Stimulated activated CD8-positive, alpha-beta memory T cell treated with anti-CD3 and anti-CD28 coated beads, Interleukin-4, amount 100 ng/mL, for 48 hours (primary cell): ENCODE results near the gene GLIS1.
A peak's percentile ranks its signal among the peaks of the same experiment; 100 is the strongest.

Experiments
- DNase-seq: peaks from one replicate; pipeline ENCODE4 v3.0.0-alpha.2; 2020

GLIS1 gene

DNA sequence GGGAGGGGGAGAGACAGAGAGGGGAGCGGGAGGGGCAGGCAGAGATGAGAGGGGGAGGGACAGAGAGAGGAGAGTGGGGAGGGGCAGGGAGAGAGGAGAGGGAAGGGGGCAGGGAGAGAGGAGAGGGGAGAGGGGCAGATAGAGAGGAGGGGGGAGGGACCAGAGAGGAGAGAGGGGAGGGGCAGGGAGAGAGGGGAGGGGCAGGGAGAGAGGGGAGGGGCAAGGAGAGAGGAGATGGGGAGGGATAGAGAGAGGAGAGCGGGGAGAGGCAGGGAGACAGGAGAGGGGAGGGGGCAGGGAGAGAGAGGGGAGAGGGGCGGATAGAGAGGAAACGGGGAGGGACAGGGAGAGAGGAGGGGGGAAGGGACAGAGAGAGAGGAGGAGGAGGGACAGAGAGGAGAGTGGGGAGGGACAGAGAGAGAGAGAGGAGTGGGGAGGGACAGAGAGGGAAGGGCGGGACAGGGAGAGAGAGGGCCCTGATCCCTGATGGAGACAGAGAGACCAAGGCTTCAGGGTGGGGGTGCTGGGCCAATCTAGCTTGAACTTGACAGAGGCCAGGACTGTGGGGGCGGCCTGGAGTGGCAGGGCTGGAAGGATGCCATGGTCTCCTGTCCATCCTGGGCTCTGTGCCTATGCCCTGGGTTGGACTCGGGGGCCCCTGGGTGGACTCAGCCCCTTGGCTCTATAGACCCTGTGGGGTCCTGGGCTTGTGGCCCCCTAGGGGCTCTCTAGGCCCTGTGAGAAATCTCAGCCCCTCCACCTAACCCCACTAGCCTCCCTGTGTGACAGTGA, 236.1 kb downstream of the GLIS1 start:
- DNase-seq = no peak

DNA sequence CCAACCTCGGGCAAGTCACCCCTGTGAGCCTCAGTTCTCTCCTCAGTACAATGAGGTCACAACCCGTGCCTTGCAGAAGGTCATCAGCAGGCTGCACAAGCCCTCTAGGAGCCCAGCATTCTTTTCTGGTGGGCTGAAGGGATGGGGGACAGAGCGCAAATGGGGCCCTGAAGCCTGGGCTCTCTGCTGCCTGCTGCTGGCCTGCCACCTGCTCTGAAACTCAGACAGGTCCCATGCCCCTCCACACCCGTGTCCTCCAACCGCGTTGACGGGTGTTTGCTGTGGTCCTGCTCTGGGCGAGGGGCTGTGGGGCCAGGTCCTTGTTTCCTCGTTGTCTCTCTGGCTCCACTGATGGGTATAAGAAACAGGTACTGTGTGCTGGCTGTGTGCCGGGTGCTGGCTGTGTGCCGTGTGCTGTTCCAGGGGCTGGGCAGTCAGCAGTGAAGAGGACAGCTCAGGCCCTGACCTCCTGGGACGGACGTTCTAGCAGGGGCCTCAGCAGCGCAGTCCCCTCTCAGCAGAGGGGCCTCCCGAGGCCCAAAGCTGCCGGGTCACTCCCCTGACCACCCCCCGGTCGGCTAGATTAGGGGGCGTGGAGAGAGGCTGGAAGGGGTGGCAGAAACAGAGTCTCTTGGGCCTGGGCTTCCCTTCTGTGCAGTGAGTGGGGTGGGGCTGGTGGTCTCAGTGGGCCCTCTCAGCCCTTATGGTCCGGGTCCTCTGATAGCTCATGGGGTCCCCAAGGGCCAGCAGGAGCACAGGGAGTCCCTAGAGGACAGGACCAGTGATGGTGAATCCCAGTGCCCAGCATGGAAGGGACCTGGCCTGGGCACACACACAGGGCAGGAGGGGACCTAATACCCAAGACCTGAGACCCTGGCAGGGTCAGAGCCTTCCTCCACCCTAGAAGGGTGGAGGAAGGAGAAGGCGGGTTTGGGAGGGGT, 237.6 kb downstream of the GLIS1 start:
- DNase-seq = no peak

DNA sequence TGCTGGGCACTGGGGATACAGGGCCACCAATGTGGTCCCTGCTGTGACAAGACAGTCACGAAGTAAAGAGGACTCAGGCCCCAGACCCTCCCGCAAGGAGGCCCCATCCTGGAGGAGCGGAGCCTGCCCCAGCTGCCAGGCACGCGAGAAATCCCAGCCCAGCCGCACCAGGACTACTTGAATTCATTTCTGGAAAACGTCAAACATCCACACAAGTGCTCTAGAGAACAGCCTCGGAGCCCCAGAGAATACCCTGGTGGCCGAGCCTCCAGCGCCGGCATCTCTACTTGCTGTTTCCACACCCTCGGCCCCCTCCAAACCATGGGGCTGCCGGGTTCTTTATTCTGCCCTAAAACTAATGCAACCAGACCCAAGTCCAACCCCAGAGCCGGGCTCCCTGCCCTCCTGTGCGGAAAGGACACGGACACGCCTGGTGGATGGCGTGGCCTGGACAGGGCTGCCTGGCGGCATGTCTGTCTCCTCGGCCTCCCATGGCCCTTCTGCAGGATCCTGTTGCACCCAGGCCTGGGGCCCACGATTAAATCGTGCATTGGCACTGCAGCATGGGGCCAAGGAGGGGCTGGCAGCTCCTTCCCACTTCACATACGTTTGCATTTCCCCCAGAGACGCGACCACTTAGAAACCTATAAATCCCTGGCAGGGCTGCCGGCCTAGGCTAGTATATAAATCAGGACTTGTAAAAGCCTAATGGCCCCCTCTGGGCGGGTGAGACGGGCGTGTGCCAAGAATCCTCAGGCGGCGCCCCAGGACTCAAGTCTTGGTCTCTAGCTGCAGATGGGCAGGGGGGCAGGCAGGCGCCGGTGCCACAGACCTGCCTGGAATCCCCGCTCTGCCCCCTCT, 238.5 kb downstream of the GLIS1 start:
- DNase-seq = no peak

DNA sequence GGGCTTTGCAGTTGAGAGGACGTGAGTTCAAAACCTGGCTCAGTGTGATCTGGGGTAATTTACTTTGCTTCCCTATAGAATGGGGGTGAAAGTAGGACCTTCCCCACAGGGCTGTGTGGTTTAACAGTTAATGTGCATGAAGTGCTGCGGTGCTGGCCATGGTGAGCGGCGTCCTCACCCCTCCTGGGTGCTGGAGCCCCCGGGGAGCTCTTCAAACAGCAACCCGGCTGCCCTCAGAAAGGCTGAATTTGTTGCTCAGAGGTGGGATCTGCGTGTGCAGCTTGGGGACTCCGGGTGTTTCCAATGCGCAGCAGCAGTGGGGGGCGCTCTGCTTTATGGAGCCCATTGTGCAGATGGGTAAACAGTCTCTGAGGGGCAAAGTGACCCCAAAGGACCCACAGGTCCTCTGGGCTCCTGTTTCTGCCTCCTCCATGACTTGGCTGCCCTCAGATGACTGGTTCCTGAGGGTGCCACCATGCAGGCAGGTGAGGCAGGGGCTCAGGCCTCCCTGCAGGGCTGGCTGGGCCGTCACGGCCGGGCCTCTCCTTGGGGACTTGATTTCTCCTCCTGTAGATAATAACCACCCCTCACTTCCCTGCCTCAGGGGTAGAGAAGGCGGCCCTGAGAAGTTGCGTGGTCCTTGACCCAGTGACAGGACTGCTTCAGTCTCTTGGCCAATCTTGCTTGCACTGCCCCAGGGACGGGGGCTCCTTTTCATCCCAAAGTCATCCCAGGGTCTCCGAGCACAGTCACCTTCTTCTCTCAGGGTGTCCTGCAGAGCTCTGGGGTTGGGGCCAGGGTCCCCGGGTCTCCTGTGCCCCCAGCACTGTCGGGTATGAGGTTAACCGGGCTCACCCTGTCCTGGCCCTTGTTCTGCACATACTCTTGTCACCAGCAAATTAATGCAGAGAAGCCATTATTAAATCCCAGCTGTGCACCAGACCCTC, 239.4 kb downstream of the GLIS1 start:
- DNase-seq = no peak

DNA sequence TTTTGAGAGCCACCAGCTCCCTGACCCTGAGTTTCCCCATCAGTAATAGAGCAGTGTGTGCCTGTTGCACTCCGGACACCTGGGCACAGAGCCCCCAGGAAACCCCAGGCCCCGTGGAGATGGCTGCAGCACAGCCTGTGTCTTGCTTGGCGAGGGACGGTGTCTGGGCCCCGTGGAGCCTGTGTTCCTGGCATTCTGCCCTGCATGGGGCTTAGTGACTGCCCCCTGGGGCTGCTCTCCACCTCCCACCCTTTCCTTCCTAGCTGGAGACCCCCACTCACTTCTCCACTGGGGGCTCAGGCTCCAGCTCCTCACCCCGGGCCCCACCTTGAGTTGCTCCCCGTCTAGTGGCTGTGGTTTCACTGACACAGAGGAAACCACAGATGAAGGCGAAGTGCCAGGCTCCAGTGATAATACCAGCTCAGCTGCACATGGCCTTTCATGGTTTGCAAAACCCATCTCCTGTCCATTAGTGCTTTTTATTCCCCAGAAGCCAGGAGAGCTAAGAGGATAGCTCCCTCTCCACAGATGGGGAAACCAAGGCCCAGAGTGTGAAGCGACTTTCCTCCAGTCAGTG, 240.3 kb downstream of the GLIS1 start:
- DNase-seq = no peak

DNA sequence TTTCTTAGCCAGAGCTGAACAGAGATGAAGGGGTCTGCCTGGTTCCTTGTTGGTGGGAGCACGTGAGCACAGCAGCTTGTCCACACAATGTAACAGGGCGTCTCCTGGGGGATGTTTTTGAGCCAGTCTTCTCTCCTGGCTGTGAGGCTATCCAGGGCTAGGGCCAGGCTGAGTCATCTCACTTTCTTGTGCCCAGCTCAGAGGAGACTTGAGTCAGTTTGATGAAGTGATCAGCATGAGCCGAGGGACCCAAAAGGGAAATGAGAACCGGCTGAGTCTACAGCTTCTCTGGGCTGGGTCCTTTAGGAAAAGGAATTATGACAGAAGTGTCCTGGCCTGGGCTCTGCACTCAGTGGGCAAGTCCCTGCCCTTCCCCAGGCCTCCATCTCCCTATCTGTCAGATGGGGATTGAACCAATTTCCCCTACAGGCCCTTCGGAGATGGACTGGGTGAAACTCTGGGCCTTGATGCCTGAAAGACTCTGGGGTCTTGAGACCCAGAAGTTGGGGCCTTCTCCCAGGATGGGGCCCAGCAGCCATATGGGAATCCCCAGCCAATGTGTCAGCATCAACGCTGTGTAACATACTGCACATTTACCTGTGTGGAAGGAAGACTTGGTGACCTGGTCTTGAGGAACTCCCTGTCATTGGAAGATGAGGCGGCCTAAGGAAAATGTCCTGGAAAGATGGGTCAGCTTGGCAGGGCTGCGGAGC, 243.2 kb downstream of the GLIS1 start:
- no peak for DNase-seq

DNA sequence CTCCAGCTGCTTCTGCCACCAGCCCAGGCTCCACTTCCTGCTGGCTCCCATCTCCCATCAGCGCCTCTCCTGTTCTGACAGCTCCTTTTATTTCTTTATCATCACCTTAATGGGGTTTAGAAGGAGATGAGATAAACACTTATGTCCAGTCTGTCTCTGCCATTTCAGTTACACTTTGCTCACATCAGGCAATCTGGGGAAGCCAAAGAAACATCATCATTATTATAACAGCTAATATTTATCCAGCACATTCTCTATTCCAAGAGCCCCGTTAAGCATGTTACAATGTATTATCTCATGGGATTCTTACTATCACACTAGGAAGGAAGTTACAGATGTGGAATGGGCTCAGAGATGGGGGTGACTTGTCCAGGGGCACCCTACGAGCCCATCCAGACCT, 248.6 kb downstream of the GLIS1 start:
- DNase-seq = no peak

DNA sequence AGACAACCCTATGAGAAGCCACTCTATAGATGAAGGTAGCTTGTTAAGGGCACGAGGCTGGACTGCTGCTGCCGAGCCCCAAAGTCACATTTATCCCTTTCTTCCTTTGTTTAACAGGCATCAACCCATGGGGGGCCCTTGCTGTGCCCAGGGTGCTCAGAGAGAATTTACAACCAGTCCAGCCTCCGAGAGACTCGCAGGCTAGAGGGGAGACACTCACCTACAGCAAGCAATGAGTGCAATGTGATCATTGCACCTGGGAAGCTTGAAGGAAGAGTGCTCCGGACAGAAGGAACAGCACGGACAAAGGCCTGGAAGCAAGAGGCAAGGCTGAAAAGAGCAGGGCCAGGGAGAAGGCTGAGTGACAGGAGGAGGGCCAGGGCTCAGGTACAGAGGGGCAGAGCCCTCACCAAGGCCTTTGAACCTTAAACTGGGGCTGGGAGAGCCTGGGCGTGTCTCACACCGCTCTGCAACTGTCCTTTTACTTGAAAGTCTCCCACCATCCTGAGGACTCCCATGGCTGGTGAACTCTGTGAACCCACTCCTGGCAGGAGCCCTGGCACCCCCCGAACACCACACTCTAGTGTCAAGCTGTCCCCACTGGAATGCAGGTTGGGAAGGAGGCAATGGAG, 252.5 kb downstream of the GLIS1 start:
- no peak for DNase-seq

DNA sequence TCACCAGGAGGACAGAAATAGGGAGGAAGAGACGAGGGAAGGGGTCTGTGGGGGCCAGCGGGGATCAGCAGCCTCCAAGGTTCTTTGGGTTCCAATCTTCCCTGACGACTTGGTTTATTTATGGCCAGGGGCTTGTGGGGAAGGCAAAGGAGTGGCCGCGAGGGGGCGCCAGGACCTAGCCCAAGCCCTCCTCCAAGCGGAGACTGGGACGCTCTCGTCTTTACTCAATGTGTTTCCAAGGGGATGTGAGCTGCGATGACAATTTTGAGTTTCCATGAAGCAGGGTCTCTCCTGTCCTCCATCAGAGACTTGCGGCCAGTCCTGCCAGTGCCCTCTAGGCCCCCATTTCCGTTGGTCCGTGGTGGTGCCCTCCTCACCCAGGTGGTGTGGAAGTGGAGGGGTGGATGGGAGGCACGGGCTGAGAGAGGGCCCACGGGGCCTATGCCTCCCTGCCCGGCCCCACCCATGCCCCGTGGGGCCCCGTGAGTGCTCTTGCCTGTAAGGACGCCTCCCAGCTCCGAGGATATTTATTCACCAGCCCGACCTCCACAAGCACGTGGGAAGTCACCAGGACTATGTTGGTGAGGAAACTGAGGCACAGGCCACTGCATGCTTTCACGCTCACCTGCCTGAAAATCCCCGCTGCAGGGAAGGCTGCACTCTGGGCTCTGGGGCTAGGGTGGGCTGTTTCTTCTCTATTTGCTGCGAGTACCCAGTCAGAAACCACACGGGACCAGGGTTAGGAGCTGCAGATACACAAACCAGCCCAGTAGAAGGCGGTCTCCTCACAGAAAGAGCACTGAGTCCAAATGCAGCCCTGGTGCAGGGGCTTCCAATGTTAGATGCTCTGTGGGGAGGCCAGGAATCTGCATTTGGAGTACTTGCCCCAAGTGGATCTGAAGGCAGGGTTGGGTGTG, 253.2 kb downstream of the GLIS1 start:
- peak; percentile 87 for DNase-seq

DNA sequence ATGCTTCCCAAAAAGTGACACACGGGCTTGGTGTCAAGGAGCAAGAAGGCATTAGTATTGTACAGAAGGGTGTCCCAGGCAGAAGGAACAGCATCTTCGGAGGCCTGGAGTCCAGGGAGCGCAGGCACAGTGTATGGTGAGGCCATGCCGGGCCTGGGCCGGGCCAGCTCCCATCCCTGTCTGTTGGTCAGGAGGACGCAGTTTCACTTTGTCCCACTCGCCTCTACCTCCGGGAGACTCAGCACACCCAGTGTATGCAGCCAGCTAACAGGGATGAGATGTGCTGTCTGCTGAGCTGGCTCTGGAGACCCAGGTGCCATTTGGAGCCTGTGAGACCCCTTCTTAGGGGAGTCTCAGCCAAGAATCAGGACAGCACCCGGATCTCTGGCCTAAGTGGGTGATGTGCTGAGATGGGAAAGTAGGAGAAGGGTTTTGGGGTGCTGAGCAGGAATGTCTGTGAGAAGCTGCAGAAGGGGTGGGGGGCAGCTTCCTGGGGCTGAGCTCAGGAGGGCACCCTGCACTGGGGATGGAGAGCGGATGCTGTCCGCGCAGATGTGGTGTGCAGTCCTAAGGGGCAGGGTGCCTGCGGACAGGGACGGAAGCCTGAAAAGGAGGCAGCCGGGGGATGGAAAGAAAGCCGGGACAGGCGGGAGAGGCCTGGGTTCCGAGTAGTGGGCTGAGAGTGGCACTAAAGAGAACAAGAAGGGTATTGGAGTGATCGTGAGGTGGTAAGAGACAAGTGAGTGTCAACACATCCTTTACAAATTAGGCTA, 254.1 kb downstream of the GLIS1 start:
- no peak for DNase-seq

DNA sequence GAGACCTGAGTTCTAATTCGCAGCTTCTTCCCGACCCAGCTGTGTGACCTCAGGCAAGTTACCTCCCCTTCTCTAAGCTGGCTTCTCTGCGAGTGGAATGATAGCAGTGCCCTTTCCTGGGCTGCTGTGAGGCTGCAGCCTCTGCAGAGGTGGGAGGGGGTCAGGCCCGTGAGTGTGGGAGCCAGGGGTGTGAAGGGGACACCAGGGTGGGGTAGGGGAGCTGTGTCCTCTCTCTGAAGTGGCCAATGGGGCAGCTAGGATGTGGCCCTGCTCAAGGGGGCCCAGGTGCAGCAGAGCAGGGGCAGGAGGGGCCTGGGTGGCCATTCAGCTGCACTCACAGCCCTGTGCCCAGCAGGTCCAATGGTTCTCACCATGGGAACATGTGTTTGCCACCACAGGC, 255.3 kb downstream of the GLIS1 start:
- DNase-seq = no peak

DNA sequence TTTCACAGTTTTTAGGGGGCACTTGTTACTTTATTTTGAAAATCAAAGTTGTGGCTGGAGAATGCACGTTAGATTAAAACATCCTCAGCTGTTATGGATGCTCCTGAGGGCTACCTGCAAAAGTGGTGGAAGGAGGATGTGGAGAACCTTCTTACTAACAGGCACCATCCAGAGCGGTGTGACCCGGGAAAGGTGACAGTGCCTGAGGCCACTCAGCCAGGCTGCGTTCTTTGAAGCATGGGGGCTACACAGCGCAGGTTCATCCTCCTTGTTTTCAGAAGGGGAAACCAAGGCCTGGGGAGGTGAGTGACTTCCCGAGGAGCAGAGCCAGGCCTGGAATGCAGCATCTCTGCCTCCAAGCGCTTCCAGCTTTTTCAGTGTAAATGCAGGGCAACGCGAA, 255.8 kb downstream of the GLIS1 start:
- no peak for DNase-seq

DNA sequence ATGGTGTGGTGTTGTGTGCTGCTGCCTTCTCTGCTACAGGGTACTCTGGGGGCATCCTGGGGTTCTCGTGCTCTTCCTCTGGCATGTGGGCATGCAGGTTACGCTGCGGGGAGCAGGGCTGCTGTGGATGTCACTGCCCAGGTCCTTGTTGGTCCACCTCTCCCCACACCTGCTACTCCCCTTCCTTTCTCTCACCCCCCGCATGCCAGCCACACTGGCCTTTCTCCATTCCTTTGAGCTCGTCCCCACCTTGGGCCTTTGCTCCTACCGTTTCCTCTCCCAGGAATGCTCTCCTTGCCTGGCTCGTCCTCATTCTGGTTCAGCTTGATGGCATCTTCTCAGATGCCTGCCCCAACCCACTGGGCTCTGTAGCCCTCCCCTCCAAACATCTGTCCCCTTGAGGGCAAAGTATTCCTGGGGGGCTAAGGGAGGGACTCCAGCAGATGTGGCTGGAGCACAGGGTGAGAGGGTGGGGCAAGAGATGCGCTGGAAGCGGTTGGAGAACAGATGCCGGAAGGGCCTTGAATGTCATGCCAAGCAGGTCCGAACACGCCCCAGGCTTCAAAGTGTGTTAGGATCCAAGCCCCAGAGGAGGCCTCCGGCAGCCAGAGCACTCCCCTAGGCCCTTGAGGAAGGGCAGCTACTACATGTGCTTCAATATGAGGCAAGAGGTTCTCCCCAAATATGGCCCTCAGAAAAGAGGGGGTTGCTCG, 256.4 kb downstream of the GLIS1 start:
- no peak for DNase-seq

DNA sequence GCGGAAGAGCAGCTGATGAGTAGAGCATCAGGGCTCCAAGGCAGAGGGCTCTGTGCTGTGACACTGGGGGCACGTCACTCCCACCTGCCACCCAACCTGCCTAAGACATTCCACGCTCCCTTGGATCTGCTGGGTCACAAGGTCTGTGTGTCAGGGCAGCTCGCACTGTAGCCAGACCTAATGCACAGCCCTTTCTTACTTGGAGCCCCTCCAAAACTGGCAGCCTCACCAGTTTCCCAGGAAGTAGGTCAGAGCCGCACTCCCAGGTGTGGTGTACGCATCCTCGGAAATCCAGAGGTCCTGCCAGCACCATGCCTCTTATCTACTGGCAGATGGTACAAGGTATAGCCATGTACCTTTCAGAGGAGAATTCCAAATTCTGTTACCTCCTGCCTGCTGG, 257.5 kb downstream of the GLIS1 start:
- no peak for DNase-seq

DNA sequence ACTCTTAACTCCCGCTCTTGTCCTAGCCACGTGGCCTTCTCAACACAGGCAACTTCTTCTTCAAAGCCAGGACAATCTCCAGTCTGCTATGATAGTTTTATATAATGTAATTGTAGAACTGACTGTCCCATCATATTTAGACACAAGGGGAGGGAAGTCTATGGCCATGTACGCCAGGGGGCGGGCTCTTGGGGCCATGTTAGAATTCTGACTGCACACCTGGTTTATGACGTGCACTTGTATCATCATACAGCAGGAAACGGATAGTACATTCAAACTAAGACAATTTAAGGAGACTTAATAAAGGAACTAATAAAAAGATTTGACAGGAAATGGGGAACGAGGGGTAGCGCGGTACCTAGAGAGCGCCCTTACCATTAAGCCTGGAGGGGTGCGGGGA, 258.3 kb downstream of the GLIS1 start:
- no peak for DNase-seq

DNA sequence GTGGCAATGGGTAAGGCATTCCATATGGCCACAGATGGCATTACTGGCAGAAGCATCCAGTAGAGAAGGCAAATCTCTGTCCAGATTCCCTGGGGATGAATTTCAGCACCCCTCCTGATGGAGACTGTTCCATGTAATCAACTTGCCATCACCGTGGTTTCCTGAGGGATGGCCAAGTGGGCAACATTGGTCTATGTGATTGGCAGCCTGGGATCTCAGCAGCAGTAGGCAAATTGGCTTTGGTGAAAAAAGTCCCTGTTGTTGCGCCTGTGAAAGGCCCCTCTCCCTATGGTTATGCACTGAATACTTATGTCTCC, 260.5 kb downstream of the GLIS1 start:
- DNase-seq = no peak

DNA sequence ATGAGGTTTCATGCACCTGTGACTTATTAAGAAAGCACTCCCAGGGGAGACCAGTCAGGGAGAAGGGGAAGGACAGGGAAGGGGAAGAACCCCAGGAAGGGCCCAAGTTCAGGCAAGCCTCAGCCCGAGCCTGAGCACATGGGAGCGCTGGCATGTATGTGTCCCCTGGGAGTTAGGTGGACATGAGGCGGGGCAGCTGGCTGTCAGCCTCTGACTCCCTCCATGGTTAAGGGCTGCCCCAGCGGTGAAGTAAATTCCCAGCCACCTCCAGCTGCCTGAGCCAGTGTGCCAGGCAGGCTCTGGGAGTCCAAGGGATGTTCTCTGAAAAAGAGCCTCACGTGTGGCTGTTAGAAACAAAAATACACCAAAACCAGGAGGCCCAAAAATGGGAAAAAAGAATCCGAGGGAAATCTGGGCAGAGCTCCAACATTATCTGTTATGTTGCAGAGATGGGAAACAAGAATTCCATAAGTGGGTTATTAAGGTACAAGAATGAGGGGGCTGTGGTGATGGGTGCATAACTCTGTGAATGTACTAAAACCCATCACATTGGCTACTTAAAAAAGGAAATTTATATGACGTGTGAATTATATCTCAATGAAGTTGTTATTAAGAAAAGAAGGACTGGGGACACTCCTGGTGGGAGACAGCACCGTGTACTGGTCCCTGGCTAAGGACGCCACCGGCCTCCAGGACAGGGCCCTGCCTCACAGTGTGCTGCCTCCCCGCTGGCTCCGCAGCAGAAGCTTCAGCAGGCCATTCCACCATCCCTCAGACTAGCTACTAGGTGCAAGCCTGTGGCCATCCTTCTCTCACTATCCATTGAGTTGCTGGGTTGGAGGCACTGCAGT, 261.1 kb downstream of the GLIS1 start:
- DNase-seq = no peak
